ENCODE measurements around the gene FAM98B. TPM values are rescaled to one million over a fixed set of nuclear protein-coding genes. Genes with fewer than 3 reads are reported as not detected.
"Not testable (repeated sequence)": the region's sequence is repeated elsewhere in the genome, so short reads cannot be mapped to it uniquely, and the experiment has no call there.

The FAM98B gene
- total and polyA plus RNA-seq, 10 of the 15 experiments (the other 5 are each of a cell fraction or from before 2014, with no cell fraction given): 1.3 to 36.7 (median 10.9) TPM

- no TSS peak for BruUV-seq (replicated peaks)
- ChIA-PET RAD21 (ENCODE audit: unreplicated experiment) (no interaction called here), POLR2A (no interaction called here), CTCF (interaction anchor here (2.1 to 2.5 kb wide), 2 partner anchors 254 to 262 kb away, joined by 6 to 10 read pairs; no protein-coding TSS in a partner anchor), SMC1A (ENCODE audit: uncharacterized antibody, unreplicated experiment) (interaction anchor here (0.7 to 1.4 kb wide), 2 partner anchors 253 to 263 kb away, joined by 3 to 5 read pairs; no protein-coding TSS in a partner anchor)
- H3K27ac ChIP-seq (ENCODE audit: control insufficient read depth, insufficient read depth): no peak overlapping the region
- H3K9me3 ChIP-seq (replicated peaks; ENCODE audit: control insufficient read depth, insufficient read depth, low read length): no peaks in the 10 kb centered on the region; the same call in 2 of the 3 replicates
- H3K4me3 ChIP-seq: no peak overlapping the region
- no peak for ATAC-seq
- in situ Hi-C loops (cut with MboI): no loop called here
- no peaks in the 10 kb centered on the region for H4K20me1 ChIP-seq (ENCODE audit: control insufficient read depth, insufficient read depth)
- peaks cover 0 to 3% of the 10 kb centered on the region in 2 experiments; a peak in 1 of 4 replicates for H3K27me3 ChIP-seq (replicated peaks in 1 of 2; ENCODE audit: control insufficient read depth in 2 of 2, insufficient read depth in 2 of 2, low read length in 1 of 2)
- FAIRE-seq: no peak
- no peaks in the 10 kb centered on the region for H3K79me2 ChIP-seq (ENCODE audit: control insufficient read depth, insufficient read depth, low read length)
- no peak overlapping the region for H3K4me2 ChIP-seq (ENCODE audit: control insufficient read depth, insufficient read depth)
- no peak overlapping the region for H2AFZ ChIP-seq (ENCODE audit: control insufficient read depth, low read depth, low read length)
- no peaks in the 10 kb centered on the region for H3K36me3 ChIP-seq (ENCODE audit: control insufficient read depth in 2 of 2, insufficient read depth in 2 of 2, low read length in 1 of 2)
- 0% methylated on average over 1 of the region's 1 CpG for WGBS (ENCODE audit: insufficient coverage, insufficient replicate concordance, low lambda C conversion rate, missing lambda C conversion rate)
- peaks cover 8% of the 10 kb centered on the region for H3K4me1 ChIP-seq (ENCODE audit: control insufficient read depth, insufficient read depth, low read length)
- TF ChIP-seq, protein P1, sequence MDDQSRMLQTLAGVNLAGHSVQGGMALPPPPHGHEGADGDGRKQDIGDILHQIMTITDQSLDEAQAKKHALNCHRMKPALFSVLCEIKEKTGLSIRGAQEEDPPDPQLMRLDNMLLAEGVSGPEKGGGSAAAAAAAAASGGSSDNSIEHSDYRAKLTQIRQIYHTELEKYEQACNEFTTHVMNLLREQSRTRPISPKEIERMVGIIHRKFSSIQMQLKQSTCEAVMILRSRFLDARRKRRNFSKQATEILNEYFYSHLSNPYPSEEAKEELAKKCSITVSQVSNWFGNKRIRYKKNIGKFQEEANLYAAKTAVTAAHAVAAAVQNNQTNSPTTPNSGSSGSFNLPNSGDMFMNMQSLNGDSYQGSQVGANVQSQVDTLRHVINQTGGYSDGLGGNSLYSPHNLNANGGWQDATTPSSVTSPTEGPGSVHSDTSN (IDR thresholded peaks at IDR 0.05; ENCODE audit: insufficient replicate concordance, low read depth, low read length): no peak
- TF ChIP-seq NFYA (IDR thresholded peaks at IDR 0.05; ENCODE audit: borderline replicate concordance, low read depth, low read length) (no peak), ASH2L (IDR thresholded peaks at IDR 0.05; ENCODE audit: borderline replicate concordance, low read depth) (no peak), STAT3 (IDR thresholded peaks at IDR 0.05; ENCODE audit: low read depth, low read length) (no peak), ZNF207 (IDR thresholded peaks at IDR 0.05; ENCODE audit: borderline replicate concordance) (no peak), NR2C1 (IDR thresholded peaks at IDR 0.05) (no peak), CHD4 (IDR thresholded peaks at IDR 0.05) (no peak), ZNF217 (IDR thresholded peaks at IDR 0.05) (no peak), RAD51 (IDR thresholded peaks at IDR 0.05) (no peak), NRF1 (conservative IDR thresholded peaks at IDR 0.05; ENCODE audit: low read depth, low read length) (no peak), CHD2 (IDR thresholded peaks at IDR 0.05; ENCODE audit: borderline replicate concordance, low read depth, low read length) (no peak), RELA (IDR thresholded peaks at IDR 0.05; ENCODE audit: borderline replicate concordance, partially characterized antibody) (no peak), NFXL1 (IDR thresholded peaks at IDR 0.05; ENCODE audit: borderline replicate concordance) (no peak), ATF3 (IDR thresholded peaks at IDR 0.05; ENCODE audit: borderline replicate concordance, extremely low read depth, low read depth, low read length) (no peak)
- TF ChIP-seq, protein P2, sequence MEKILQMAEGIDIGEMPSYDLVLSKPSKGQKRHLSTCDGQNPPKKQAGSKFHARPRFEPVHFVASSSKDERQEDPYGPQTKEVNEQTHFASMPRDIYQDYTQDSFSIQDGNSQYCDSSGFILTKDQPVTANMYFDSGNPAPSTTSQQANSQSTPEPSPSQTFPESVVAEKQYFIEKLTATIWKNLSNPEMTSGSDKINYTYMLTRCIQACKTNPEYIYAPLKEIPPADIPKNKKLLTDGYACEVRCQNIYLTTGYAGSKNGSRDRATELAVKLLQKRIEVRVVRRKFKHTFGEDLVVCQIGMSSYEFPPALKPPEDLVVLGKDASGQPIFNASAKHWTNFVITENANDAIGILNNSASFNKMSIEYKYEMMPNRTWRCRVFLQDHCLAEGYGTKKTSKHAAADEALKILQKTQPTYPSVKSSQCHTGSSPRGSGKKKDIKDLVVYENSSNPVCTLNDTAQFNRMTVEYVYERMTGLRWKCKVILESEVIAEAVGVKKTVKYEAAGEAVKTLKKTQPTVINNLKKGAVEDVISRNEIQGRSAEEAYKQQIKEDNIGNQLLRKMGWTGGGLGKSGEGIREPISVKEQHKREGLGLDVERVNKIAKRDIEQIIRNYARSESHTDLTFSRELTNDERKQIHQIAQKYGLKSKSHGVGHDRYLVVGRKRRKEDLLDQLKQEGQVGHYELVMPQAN (conservative IDR thresholded peaks at IDR 0.05): no peak
- intact Hi-C loops (cut with micrococcal nuclease; ENCODE audit: unreplicated experiment): no loop called here
- H3K9ac ChIP-seq (ENCODE audit: control insufficient read depth, insufficient read depth, low read length): no peak overlapping the region
- DNase-seq (ENCODE audit: low read depth, low spot score): no peak
Measured at GRCh38 chr15:38436993-38437392, 16.9 kb upstream of the FAM98B start.

- FAIRE-seq; in situ Hi-C loops (cut with MboI); H3K79me2 ChIP-seq (ENCODE audit: control insufficient read depth, insufficient read depth, low read length); H3K27ac ChIP-seq (ENCODE audit: control insufficient read depth, insufficient read depth); ATAC-seq; RAD21 ChIA-PET (ENCODE audit: unreplicated experiment); H3K4me3 ChIP-seq; H4K20me1 ChIP-seq (ENCODE audit: control insufficient read depth, insufficient read depth); intact Hi-C loops (cut with micrococcal nuclease; ENCODE audit: unreplicated experiment); H3K9me3 ChIP-seq (replicated peaks; ENCODE audit: control insufficient read depth, insufficient read depth, low read length); BruUV-seq (replicated peaks); H3K36me3 ChIP-seq (ENCODE audit: control insufficient read depth in 2 of 2, insufficient read depth in 2 of 2, low read length in 1 of 2); H3K9ac ChIP-seq (ENCODE audit: control insufficient read depth, insufficient read depth, low read length); H3K4me1 ChIP-seq (ENCODE audit: control insufficient read depth, insufficient read depth, low read length); H3K4me2 ChIP-seq (ENCODE audit: control insufficient read depth, insufficient read depth); H3K27me3 ChIP-seq (replicated peaks in 1 of 2; ENCODE audit: control insufficient read depth in 2 of 2, insufficient read depth in 2 of 2, low read length in 1 of 2); DNase-seq (ENCODE audit: low read depth, low spot score); H2AFZ ChIP-seq (ENCODE audit: control insufficient read depth, low read depth, low read length): not testable (repeated sequence)
- ChIA-PET POLR2A (interaction anchor here (0.6 kb wide), 1 partner anchor 1118 kb away, joined by 6 read pairs; no protein-coding TSS in a partner anchor), CTCF (interaction anchor here (2.1 to 7.9 kb wide), 4 partner anchors 27 to 263 kb away, joined by 6 to 386 read pairs (median 155); no protein-coding TSS in a partner anchor), SMC1A (ENCODE audit: uncharacterized antibody, unreplicated experiment) (interaction anchor here (0.7 kb wide), 1 partner anchor 100 kb away, joined by 3 read pairs; no protein-coding TSS in a partner anchor)
- 20% methylated on average over 4 of the region's 4 CpGs for WGBS (ENCODE audit: insufficient coverage, insufficient replicate concordance, low lambda C conversion rate, missing lambda C conversion rate)
Measured at GRCh38 chr15:38437603-38438002, 16.3 kb upstream of the FAM98B start.

All from GM12878 (cell line).